Panc1 (cell line): ENCODE results near the gene NFS1. TPM values are rescaled to one million over a fixed set of nuclear protein-coding genes. Genes with fewer than 3 reads are reported as not detected.

Source experiments
- ATAC-seq: fragments of 200-7000 bp; cut with Tn5 transposase; 2 replicates; pipeline ENCODE4 v1.9.1; 2020; ENCODE audit warnings: mild to moderate bottlenecking, moderate library complexity
- BruUV-seq: library from RNA; stranded (reverse); fragments of 400-500 nt; replicated peaks from 2 replicates; lab custom pipeline; 2021; lab: Mats Ljungman, UMichigan
- CTCF ChIA-PET: fragments of 300-600 bp; sonication (Branson Sonifier 250); formaldehyde crosslinking; loops from one replicate; lab custom pipeline; 2022; ENCODE audit warnings: antibody characterized with exemption; lab: Charles Lee
- POLR2A ChIA-PET: fragments of 300-600 bp; sonication (Branson Sonifier 250); formaldehyde crosslinking; loops from one replicate; lab custom pipeline; 2022; ENCODE audit warnings: antibody characterized with exemption; lab: Charles Lee
- DNase-seq: peaks from one replicate; pipeline ENCODE4 v3.0.0-alpha.2; 2010; ENCODE audit warnings: low read depth, low spot score
- H3K27ac ChIP-seq: 2 replicates; pipeline ENCODE4 v1.5.1; 2011; ENCODE audit warnings: mild to moderate bottlenecking, low read length, inconsistent platforms
- H3K27me3 ChIP-seq: fragments of 200-500 bp; sonication (Bioruptor generic); 2 replicates; pipeline ENCODE4 v1.6.0; 2014; ENCODE audit warnings: low read length, inconsistent platforms; ENCODE audit not compliant: control insufficient read depth, insufficient read depth
- H3K36me3 ChIP-seq: fragments of 200-500 bp; sonication (Bioruptor generic); 2 replicates; pipeline ENCODE4 v1.5.1; 2014; ENCODE audit warnings: inconsistent platforms, mild to moderate bottlenecking, low read length, moderate library complexity; ENCODE audit not compliant: control insufficient read depth, insufficient read depth
- H3K4me1 ChIP-seq: 2 replicates; pipeline ENCODE4 v1.5.1; 2011; ENCODE audit warnings: inconsistent platforms, mild to moderate bottlenecking, low read length, moderate library complexity; ENCODE audit not compliant: control insufficient read depth, insufficient read depth
- H3K4me3 ChIP-seq, 2 experiments: 2 replicates each; pipeline ENCODE4 v1.5.1; 2011 to 2012; ENCODE audit warnings: low read depth in 2 of 2, low read length in 2 of 2, mild to moderate bottlenecking in 2 of 2, inconsistent platforms in 1 of 2, moderate library complexity in 1 of 2
- H3K9me3 ChIP-seq: fragments of 200-500 bp; sonication (Bioruptor generic); 2 replicates; pipeline ENCODE4 v1.5.1; 2014; ENCODE audit warnings: low read depth, mild to moderate bottlenecking, inconsistent platforms, low read length, moderate library complexity; ENCODE audit not compliant: control insufficient read depth, insufficient read depth
- POLR2AphosphoS5 ChIP-seq: IDR thresholded peaks from 2 replicates; pipeline ENCODE4 v1.6.1; 2012; ENCODE audit warnings: mild to moderate bottlenecking, low read depth, low read length, moderate library complexity
- SIN3A ChIP-seq: IDR thresholded peaks from 2 replicates; pipeline ENCODE4 v1.6.1; 2012; ENCODE audit warnings: low read depth, mild to moderate bottlenecking, low read length, moderate library complexity, borderline replicate concordance; ENCODE audit not compliant: insufficient read depth
- TCF7L2 ChIP-seq: IDR thresholded peaks from 2 replicates; pipeline ENCODE4 v1.6.1; 2011; ENCODE audit warnings: mild to moderate bottlenecking, low read depth, low read length, inconsistent platforms
- in situ Hi-C: cut with HindIII; loops from 2 replicates; pipeline ENCODE4 v1.10.0; 2016; ENCODE audit warnings: low sequenced_read_pairs, low pct_unique_long_range_greater_than_20kb
- intact Hi-C: fragments of 100-400 bp; cut with micrococcal nuclease; formaldehyde crosslinking; loops from one replicate; pipeline ENCODE4 v1.10.0; 2022; ENCODE audit not compliant: unreplicated experiment
- total RNA-seq: library from RNA; stranded (reverse); gene quantifications from one replicate; pipeline ENCODE4 v1.2.1, GENCODE V29; 2021; ENCODE audit not compliant: unreplicated experiment
- TF ChIP-seq, protein P1 (sequence below): fragments of 450-650 bp; IDR thresholded peaks from 2 replicates; pipeline ENCODE4 v1.5.1; 2017; ENCODE audit warnings: mild to moderate bottlenecking
- TF ChIP-seq, protein P2 (sequence below), 2 experiments: IDR thresholded peaks; 2 replicates each; pipeline ENCODE4 v1.6.1; 2011 to 2012; ENCODE audit warnings: low read depth in 2 of 2, control low read depth in 1 of 2, low read length in 1 of 2, mild to moderate bottlenecking in 1 of 2, moderate library complexity in 1 of 2; ENCODE audit not compliant: insufficient read depth in 1 of 2

Gene NFS1
- total RNA-seq, 1 experiment from 2014 or later = 44.9 TPM

DNA sequence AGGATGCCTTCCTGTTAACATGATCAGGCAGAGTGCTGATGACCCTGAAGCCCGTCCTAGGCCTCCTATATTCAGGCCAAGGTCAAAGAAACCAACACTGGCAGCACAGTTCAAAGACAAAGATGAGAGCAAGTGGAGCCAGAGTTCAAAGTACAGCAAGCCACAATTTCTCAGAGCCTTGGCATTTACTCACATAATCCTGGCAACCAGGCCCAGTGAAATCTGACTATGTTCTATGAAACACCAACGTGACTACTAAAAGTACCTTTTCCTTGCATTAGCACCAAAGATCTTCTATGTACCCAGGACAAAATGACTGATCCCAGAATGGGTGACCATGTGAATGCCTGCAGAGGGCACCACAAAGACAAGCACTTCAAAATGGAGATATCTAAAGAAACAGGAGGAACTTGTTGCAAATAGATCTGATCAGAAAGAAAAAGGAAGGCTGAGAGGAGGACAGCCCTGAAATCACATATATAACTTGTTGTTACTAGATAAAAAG is 3.9 kb downstream of the NFS1 start:
- POLR2A ChIA-PET = no interaction called here
- ATAC-seq (no peak), DNase-seq (no peak)
- Histone ChIP-seq H3K36me3 (peaks cover 13% of the 10 kb centered on the region; the same call in 1 of the 2 replicates), H3K27me3 (no peaks in the 10 kb centered on the region), H3K9me3 (no peaks in the 10 kb centered on the region), H3K27ac (no peak overlapping the region), H3K4me3 (no peak overlapping the region), H3K4me1 (peaks cover 12% of the 10 kb centered on the region; the same call in 1 of the 2 replicates)
- TF ChIP-seq, protein P1, sequence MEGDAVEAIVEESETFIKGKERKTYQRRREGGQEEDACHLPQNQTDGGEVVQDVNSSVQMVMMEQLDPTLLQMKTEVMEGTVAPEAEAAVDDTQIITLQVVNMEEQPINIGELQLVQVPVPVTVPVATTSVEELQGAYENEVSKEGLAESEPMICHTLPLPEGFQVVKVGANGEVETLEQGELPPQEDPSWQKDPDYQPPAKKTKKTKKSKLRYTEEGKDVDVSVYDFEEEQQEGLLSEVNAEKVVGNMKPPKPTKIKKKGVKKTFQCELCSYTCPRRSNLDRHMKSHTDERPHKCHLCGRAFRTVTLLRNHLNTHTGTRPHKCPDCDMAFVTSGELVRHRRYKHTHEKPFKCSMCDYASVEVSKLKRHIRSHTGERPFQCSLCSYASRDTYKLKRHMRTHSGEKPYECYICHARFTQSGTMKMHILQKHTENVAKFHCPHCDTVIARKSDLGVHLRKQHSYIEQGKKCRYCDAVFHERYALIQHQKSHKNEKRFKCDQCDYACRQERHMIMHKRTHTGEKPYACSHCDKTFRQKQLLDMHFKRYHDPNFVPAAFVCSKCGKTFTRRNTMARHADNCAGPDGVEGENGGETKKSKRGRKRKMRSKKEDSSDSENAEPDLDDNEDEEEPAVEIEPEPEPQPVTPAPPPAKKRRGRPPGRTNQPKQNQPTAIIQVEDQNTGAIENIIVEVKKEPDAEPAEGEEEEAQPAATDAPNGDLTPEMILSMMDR = no peak
- TF ChIP-seq POLR2AphosphoS5 = no peak
- TF ChIP-seq TCF7L2 = no peak
- no peak for TF ChIP-seq SIN3A
- TF ChIP-seq, protein P2, sequence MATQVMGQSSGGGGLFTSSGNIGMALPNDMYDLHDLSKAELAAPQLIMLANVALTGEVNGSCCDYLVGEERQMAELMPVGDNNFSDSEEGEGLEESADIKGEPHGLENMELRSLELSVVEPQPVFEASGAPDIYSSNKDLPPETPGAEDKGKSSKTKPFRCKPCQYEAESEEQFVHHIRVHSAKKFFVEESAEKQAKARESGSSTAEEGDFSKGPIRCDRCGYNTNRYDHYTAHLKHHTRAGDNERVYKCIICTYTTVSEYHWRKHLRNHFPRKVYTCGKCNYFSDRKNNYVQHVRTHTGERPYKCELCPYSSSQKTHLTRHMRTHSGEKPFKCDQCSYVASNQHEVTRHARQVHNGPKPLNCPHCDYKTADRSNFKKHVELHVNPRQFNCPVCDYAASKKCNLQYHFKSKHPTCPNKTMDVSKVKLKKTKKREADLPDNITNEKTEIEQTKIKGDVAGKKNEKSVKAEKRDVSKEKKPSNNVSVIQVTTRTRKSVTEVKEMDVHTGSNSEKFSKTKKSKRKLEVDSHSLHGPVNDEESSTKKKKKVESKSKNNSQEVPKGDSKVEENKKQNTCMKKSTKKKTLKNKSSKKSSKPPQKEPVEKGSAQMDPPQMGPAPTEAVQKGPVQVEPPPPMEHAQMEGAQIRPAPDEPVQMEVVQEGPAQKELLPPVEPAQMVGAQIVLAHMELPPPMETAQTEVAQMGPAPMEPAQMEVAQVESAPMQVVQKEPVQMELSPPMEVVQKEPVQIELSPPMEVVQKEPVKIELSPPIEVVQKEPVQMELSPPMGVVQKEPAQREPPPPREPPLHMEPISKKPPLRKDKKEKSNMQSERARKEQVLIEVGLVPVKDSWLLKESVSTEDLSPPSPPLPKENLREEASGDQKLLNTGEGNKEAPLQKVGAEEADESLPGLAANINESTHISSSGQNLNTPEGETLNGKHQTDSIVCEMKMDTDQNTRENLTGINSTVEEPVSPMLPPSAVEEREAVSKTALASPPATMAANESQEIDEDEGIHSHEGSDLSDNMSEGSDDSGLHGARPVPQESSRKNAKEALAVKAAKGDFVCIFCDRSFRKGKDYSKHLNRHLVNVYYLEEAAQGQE (IDR thresholded peaks at IDR 0.05; ENCODE audit: insufficient read depth in 1 of 2, low read depth in 2 of 2, low read length in 1 of 2) = no peak
- in situ Hi-C loops (no loop called here), intact Hi-C loops (no loop called here)
- CTCF ChIA-PET = no interaction called here
- BruUV-seq = no TSS peak

DNA sequence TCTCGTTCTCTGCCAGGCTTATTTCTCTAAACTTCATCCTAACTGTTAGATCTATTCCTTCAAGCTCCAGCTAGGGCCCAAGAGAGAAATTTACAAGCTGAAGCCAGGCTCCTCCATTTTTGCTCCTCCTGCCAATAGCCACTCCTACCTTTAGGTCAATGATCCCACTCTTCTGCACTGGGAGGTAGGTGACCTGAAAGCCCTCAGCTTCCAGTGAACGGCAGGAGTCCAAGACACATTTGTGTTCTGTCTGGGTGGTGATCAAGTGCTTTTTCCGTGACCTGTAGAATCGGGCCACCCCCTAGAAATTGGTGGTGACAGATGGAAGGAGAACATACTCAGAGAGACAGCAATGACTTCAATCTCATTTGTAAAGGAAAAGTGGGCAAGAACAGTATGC is 8.9 kb downstream of the NFS1 start:
- no peak overlapping the region for H3K4me3 ChIP-seq
- no TSS peak for BruUV-seq
- ATAC-seq (no peak), DNase-seq (no peak)
- H3K27me3 ChIP-seq = no peaks in the 10 kb centered on the region
- CTCF ChIA-PET = no interaction called here
- POLR2A ChIA-PET = no interaction called here
- H3K9me3 ChIP-seq = no peaks in the 10 kb centered on the region
- peaks cover 9% of the 10 kb centered on the region; the same call in 1 of the 2 replicates for H3K36me3 ChIP-seq
- TF ChIP-seq, protein P1 = no peak
- TF ChIP-seq POLR2AphosphoS5 = no peak
- TF ChIP-seq TCF7L2 = no peak
- TF ChIP-seq SIN3A = no peak
- TF ChIP-seq, protein P2 (IDR thresholded peaks at IDR 0.05; ENCODE audit: insufficient read depth in 1 of 2, low read depth in 2 of 2, low read length in 1 of 2) = no peak
- in situ Hi-C loops (no loop called here), intact Hi-C loops (no loop called here)
- no peaks in the 10 kb centered on the region for H3K4me1 ChIP-seq
- no peak overlapping the region for H3K27ac ChIP-seq
